Measurements from ENCODE around the gene AMOT.
"Not testable (repeated sequence)": the region's sequence is repeated elsewhere in the genome, so short reads cannot be mapped to it uniquely, and the experiment has no call there.

The AMOT gene
- total RNA-seq: 6.7 to 8.1 reads per million in 2 donors

DNA sequence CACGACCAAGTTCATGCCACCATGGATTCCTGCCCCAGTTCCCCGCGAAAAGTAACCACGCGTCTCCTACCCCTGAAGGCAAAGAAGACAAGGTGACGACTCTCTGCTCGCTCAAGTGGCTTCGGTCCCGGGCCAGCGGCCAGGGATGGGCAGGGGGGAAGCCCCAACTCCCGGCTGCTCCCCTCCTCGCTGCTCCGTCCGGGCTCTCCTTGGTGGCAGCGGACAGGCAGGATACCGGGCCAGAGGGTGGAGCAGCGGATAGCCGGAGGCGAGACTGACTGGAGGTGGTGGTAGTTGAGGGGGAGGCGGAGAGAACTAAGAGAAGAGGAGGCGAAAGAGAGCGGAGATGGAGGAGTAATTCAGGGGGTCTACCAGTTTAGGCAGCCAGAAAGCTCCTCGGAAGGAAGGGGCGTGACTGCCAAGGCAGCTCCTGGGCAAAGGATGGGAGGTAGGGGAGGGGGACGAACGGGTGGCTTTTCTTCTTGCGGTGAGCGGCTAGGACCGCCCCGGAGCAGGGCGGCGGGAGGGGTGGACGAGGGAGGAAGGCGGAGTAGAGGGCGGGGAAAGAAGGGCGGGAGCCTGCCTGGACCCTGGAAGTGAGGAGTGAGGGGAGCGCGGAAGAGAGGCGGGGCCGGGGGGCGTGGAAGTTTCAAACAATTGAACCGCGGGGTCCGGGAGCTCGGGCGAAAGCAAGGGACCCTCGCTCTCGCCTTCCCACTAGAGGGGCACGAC is at the start of gene AMOT:
TSS of gene AMOT (minus strand) at position 450 of the 732 bp plus-strand sequence. CDS start 17,705 bp downstream, outside the sequence.
- peak; percentile 46 for DNase-seq

- no peak for DNase-seq
These were observed 48.8 kb upstream of the AMOT start for GRCh38 chrX:112889400-112889799.

GRCh38 chrX:112888916-112889315 is 48.3 kb upstream of the AMOT start:
- no peak for DNase-seq

- DNase-seq: no peak
These were observed 37.1 kb upstream of the AMOT start for GRCh38 chrX:112877771-112878173.

DNA sequence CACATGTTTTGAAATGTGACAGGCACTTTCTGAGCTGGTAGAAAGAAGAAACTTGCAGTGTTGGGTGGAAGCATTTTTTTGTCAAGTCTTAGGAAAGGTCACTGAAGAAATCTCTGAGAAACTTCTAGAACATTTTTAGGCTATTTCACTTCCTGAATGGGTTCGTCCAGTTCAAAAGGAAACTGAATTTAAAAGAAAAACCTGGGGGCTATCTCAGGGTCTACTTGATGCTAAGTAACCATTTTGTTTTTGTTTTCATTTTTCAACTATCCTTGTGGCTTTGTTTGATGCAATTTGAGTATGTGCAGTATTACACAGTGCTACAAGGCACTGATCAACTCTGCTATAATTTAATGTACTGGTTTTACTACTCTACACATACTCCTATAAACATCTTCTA is 34.0 kb upstream of the AMOT start:
- no peak for DNase-seq

DNA sequence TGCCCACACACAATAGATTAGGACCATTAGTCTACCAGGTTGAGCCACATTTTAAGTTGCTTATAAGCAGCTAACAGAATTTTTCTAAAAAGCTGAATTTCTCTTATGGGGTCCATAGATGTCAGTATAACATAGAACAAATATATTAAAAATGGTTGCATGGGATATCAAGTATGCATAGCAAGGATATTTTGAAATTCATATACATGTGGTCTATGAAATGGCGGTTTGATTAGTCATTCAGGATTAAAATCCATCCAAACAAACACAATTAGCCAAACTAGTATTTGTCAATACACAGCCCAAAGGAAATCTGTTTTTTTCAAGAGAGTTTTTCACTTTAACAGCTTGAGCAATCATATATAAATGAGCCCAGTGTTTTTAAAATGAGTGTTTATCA is 33.5 kb upstream of the AMOT start:
- no peak for DNase-seq

GRCh38 chrX:112868586-112868985 is 28.0 kb upstream of the AMOT start:
- no peak for DNase-seq

DNA sequence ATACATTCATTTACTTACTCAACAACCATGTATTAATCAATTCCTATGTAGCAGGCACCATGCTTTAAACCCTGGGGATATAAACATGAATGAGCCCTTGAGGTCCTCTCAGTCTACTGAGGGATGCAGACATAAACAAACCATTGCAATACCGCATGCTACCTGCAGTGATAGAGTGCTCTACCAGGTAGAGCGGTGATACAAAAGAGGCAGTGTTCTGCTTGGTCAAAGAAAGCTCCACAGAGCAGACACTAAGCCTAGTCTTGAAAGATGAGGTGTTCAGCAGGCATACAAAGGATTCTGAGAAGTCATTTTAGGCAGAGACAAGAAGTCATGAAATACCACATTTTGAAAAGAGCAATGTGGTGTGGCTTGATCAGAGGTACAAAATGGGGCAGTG is 26.9 kb upstream of the AMOT start:
- DNase-seq: no peak

DNA sequence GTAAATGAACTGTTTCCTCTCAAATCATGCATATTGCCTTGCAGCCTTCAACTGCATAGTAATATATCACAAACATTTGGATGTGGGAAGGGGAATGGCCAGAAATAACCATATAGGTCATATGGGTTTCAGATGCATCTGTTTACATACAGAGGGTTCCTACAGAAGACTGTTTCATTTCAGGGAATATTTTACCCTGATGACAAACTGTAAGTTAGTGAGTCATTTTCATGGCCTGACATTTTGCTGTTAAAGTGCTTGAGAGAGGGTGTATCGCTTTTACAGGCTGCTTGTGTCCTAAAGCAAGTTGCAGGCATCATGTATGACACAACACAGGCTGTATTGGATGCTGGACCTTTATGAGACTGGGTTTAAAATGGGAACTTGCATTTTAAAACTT is 25.5 kb upstream of the AMOT start:
- no peak for DNase-seq

DNA sequence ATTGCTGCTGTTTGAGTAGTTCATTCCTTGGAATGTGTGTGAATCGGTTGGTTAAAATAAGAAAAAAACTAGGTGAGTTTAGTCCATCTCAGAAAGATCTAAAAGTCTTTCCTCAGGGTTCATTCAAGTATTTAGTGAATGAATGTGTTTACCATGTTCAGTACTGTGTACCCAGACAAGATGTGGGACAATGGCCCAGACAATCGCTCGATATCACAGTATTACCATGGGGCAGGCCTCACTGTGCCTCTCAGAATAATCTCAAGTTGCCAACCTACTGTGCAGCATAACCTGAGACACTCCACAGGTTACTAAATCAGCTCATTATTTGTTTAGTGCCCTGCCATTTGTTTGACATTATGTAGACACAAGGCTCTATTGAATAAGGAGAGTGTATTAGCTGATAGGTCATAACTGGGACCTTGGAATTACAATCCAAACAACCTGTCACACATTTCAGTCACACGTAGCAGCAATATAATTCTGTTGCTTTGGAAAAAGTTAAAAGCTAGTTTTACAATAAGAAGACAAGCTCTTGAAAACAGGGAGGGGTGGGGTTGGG is 24.9 kb upstream of the AMOT start:
- no peak for DNase-seq

DNA sequence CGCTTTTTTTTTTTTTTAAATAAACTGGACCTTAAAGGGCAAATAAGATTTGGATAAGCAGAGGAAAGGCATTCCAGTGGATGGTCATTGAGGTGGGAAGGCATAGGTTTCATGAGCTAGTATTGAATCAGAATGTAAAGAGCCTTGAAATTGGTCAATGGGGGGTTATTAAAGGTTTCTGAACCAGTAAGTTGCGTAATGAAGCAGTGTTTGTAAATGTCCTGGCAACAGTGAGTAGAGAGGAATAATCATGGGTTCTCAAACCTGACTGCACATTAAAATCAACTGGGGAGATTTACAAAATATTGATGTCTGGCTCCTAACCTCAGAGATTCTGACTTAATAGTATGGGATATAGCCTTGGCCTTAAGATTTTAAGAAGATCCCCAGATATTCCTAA is 23.2 kb upstream of the AMOT start:
- DNase-seq: no peak

DNA sequence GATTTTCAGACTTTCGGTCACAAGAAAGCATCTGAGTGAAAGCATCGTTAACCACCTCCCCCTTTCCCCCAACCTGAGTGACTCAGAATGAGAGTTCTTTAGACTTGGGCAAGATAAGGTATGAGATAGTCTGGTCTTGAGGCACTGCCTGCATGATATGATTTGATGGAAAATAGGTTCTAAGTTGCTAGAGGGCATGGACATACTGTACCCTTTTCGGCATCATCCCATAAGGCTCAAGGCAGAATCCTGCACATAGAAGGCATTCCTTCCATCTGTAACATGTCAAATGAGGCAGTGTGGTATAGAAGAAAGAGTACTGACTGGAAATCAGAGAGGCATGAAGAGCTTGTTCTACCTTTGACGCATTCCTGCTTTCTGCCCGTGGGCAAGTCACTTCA is 16.8 kb upstream of the AMOT start:
- no peak for DNase-seq

DNA sequence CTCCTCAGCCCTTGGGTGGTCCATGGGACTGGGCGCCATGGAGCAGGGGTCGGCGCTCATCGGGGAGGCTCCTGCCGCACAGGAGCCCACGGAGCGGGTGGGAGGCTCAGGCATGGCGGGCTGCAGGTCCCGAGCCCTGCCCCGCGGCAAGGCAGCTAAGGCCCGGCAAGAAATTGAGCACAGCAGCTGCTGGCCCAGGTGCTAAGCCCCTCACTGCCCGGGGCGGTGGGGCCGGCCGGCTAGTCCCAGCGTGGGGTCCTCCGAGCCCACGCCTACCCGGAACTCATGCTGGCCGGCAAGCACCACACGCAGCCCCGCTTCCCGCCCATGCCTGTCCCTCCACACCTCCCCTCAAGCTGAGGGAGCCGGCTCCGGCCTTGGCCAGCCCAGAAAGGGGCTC is 14.3 kb upstream of the AMOT start:
- not testable (repeated sequence) for DNase-seq

- DNase-seq: no peak
These were observed 12.2 kb upstream of the AMOT start for GRCh38 chrX:112852851-112853250.

GRCh38 chrX:112851806-112852205 is 11.2 kb upstream of the AMOT start:
- no peak for DNase-seq

GRCh38 chrX:112851161-112851779 is 10.6 kb upstream of the AMOT start:
- no peak for DNase-seq

- no peak for DNase-seq
These were observed 8.4 kb upstream of the AMOT start for GRCh38 chrX:112849016-112849415.

DNA sequence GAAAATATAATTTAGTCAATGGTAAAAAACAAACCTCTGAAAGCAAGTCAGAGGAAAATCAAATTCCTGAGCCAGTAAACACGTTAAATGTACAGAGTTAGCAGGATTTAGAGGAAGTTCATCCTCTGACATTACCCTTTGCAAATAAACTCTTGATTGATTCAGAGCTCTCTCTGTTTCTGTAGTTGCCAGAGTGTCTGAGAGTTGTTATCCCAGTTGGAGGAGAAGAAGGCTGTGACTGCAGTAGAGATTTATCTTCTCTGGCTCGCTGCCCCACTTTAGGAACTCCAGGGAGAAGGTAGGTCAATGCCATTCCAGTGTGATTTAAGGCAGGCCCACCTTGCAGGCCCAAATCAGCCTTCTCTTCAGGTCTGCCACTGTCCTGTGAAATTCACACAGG is 6.2 kb upstream of the AMOT start:
- DNase-seq: no peak

DNA sequence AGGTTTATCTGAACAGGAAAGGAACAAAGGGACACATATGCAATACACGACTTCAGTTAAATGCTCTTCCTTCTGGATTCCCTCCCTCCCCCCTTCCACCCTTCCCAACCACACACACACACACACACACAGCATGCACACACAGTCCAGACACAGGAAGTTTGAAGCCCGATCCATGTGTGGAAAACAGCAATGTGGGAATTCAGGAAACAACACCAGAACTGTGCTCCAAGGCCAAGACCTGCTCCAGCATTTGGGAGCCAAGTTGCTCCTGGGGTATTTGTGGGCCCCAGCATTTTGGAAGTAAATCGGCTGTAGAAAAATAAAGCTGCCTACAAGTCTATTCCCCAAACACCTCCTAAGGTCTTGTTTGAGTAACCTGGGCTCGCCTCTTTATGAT is 5.6 kb upstream of the AMOT start:
- DNase-seq: no peak

- no peak for DNase-seq
These were observed 3.6 kb upstream of the AMOT start for GRCh38 chrX:112844250-112844649.

GRCh38 chrX:112841820-112842157 is 1.2 kb upstream of the AMOT start:
- no peak for DNase-seq

DNA sequence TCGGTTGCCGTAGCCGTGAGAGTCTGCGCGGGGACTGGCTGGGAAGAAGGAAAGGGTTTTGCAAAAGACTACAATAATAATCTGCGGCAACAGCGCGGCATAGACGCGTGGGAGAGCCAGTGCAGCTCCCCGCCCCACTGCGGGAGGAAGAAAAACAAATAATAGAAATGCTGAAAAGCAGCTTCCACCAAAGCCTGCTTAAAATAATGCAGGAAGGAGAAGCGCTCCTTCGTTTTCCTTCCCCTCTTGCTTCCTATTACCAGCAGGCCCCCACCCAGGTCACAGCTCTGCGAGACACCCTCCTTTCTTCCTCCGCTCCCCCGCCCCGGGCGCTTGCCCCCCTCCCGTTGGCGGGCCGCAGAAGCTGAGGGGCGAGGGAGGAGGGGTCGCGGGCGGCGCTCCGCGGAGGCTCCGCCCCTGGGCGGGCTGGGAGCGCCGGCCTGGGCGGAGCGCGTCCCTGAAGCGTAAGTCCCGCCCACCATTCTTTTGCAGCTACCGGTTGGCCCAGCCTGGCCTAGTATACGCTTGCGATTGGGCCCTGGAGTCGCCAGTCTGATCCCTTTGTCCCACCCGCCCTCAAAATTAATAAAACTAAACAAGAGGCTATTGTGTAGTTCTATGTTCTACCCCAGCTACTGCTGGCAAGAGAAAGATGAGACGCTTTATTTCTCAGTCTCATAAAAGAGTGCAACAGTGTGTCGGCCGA is 636 bp upstream of the AMOT start:
- DNase-seq: peak; percentile 57

DNA sequence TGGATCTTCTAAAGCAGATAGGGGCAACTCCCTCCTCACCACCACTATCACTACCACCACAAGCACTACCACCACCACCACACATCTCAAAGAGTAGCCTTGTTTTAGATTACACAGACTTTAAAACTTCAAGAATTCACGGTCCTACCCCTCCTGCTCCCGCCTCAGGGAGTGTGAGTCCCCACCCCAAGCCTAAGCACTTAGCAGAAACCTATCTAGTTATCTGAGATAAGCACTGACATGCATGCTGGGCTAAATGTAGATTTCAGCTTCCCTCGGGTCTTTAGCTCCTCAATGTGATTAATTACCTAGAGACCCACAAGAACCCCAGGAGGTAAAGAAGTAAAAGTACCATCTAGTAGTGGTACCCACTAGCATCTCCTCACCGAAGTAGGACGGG is 775 bp downstream of the AMOT start:
- no peak for DNase-seq

GRCh38 chrX:112837531-112837930 is 3.1 kb downstream of the AMOT start:
- DNase-seq: no peak
